Astrocyte (in vitro differentiated cells and primary cell): ENCODE measurements around the gene SGMS2.

ENCODE experiments used
- EZH2 ChIP-seq: IDR thresholded peaks from 2 replicates; pipeline ENCODE4 v1.6.1; 2012; ENCODE audit warnings: mild to moderate bottlenecking, low read length, inconsistent platforms; ENCODE audit not compliant: insufficient read depth
- TF ChIP-seq, protein P1 (sequence below): IDR thresholded peaks from 2 replicates; pipeline ENCODE4 v1.5.1; 2011; ENCODE audit warnings: low read depth, mild to moderate bottlenecking, inconsistent platforms, low read length, moderate library complexity; ENCODE audit not compliant: insufficient read depth

DNA sequence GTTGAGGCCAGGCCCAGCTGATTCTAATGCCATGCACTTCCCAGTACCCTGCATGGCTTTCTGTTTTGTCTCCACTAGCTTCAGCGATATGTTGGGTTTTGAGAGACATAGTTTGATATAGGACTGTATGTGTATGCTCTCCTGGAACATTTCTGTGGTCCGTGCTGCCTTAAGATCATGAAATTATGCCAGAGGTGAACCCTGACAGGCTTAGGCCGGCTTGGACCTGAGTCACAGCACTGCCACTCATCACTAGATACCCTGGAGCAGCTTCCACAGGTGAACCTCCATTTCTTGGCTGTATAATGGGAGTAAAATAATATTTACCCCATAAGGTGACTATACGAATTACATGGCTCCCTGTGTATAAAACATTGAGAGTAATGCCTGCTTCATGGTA lies 6.4 kb downstream of the SGMS2 start:
- TF ChIP-seq, protein P1, sequence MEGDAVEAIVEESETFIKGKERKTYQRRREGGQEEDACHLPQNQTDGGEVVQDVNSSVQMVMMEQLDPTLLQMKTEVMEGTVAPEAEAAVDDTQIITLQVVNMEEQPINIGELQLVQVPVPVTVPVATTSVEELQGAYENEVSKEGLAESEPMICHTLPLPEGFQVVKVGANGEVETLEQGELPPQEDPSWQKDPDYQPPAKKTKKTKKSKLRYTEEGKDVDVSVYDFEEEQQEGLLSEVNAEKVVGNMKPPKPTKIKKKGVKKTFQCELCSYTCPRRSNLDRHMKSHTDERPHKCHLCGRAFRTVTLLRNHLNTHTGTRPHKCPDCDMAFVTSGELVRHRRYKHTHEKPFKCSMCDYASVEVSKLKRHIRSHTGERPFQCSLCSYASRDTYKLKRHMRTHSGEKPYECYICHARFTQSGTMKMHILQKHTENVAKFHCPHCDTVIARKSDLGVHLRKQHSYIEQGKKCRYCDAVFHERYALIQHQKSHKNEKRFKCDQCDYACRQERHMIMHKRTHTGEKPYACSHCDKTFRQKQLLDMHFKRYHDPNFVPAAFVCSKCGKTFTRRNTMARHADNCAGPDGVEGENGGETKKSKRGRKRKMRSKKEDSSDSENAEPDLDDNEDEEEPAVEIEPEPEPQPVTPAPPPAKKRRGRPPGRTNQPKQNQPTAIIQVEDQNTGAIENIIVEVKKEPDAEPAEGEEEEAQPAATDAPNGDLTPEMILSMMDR = no peak
- TF ChIP-seq EZH2 = no peak
